ENCODE results near the gene TNS3. TPM values are rescaled to one million over a fixed set of nuclear protein-coding genes. Genes with fewer than 3 reads are reported as not detected.

The TNS3 gene
- total and polyA plus RNA-seq, 2 donors (not counting 3 experiments of a cell fraction or from before 2014, with no cell fraction given): 10.4 to 45.1 TPM

DNA sequence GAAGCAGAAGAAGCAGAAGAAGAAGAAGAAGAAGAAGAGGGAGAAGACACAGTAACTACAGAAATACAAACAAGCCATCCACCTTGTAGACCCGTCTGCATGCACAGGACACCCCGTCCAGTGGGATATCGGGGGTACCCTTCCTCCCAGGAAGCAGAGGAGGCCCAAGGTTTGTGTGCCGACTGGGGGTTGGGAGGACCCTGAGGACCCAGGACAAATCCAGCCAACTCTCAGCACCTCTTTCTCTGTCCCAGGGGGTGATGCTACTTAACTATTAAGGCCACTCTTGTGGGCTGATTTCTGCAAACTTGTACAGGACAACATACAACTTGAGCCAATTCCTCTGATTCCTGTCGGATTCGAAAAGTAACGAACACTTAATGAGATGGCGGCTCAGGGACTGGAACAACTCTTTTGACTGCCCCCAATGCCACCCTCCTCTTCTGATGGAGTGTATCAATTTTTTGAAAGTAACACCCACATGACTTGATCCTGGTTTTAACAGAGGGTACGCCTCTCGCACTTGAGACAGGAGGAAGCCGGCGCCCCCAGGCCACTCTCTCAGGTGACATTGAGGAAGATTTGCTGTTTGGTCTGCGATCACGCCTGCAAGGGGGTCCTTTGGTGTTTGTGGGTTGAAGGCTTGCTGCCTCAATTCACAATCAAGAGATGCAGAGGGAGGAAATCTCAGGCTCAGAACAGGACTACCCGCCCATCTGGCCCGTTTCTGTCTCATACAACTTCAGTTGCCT lies 192.6 kb downstream of the TNS3 start:
- dilution Hi-C loops (cut with MboI; ENCODE audit: extremely low pct_ligation_motif_present, low sequenced_read_pairs) (no loop called here), intact Hi-C loops (cut with micrococcal nuclease) (no loop called here)
- no peaks in the 10 kb centered on the region for H3K4me1 ChIP-seq (ENCODE audit: control insufficient read depth, extremely low read depth, insufficient read depth, low read length)
- DNase-seq (ENCODE audit: low read depth, low spot score) (no peak), FAIRE-seq (no peak)
- no peaks in the 10 kb centered on the region for H3K27me3 ChIP-seq (ENCODE audit: control insufficient read depth in 2 of 2, insufficient read depth in 2 of 2, low read length in 2 of 2)
- POLR2A ChIA-PET: no interaction called here
- no peak overlapping the region for H3K9ac ChIP-seq (replicated peaks; ENCODE audit: extremely low read depth, insufficient read depth, low read length)
- no peak overlapping the region for H3K27ac ChIP-seq (ENCODE audit: insufficient read depth, low read depth, low read length)
- no peaks in the 10 kb centered on the region for H3K79me2 ChIP-seq (ENCODE audit: control insufficient read depth, insufficient read depth, low read length)
- no peak for TF ChIP-seq POLR2A (IDR thresholded peaks at IDR 0.05; ENCODE audit: low read depth, low read length)
- no peak for TF ChIP-seq JUN (IDR thresholded peaks at IDR 0.05; ENCODE audit: borderline replicate concordance, insufficient read depth, insufficient read length, low read depth)
- TF ChIP-seq FOS (IDR thresholded peaks at IDR 0.05; ENCODE audit: borderline replicate concordance, insufficient read depth, low read length): no peak
- no peak for TF ChIP-seq GATA2 (IDR thresholded peaks at IDR 0.05; ENCODE audit: insufficient read depth, insufficient read length, low read depth, low read length)
- TF ChIP-seq MYC (IDR thresholded peaks at IDR 0.05; ENCODE audit: low read depth, low read length): no peak
- no peak for TF ChIP-seq CTCF (IDR thresholded peaks at IDR 0.05; ENCODE audit: extremely low read depth in 1 of 2, insufficient read depth in 1 of 2, low read depth in 1 of 2, low read length in 2 of 2)
- no peak for TF ChIP-seq POLR2AphosphoS5 (IDR thresholded peaks at IDR 0.05; ENCODE audit: insufficient read depth, low read depth, low read length)
- no peak for TF ChIP-seq EZH2 (IDR thresholded peaks at IDR 0.05; ENCODE audit: borderline replicate concordance, low read depth, low read length, severe bottlenecking)
- no peak overlapping the region for H3K4me2 ChIP-seq (ENCODE audit: insufficient read depth, low read length)
- H3K36me3 ChIP-seq (ENCODE audit: control insufficient read depth in 2 of 2, extremely low read depth in 1 of 2, insufficient read depth in 2 of 2, low read length in 2 of 2): no peaks in the 10 kb centered on the region
- no TSS peak for BruUV-seq (replicated peaks)
- H2AFZ ChIP-seq (ENCODE audit: low read depth, low read length): no peak overlapping the region
- CTCF ChIA-PET: interaction anchor here (1.0 to 1.1 kb wide), 2 partner anchors 122 to 123 kb away, joined by 4 to 6 read pairs; no protein-coding TSS in a partner anchor
- no peaks in the 10 kb centered on the region for H3K9me3 ChIP-seq (replicated peaks; ENCODE audit: control insufficient read depth, insufficient read depth, low read length)
- H3K9me1 ChIP-seq (replicated peaks; ENCODE audit: control insufficient read depth, extremely low read depth, insufficient read depth, low read length): no peaks in the 10 kb centered on the region
- no peaks in the 10 kb centered on the region for H4K20me1 ChIP-seq (replicated peaks; ENCODE audit: control insufficient read depth, extremely low read depth, insufficient read depth, low read length)
- no peak overlapping the region for H3K4me3 ChIP-seq (replicated peaks in 1 of 3; ENCODE audit: insufficient read depth in 1 of 3, low read depth in 1 of 3, low read length in 3 of 3)

Data from endothelial cell of umbilical vein (primary cell).